Trophoblast cell (in vitro differentiated cells and primary cell): ENCODE measurements around the gene SELE.
"Not testable (repeated sequence)": the region's sequence is repeated elsewhere in the genome, so short reads cannot be mapped to it uniquely, and the experiment has no call there.

Source experiments
- DNase-seq, 2 donors: peaks; one replicate each; pipeline ENCODE4 v3.0.0-alpha.2; 2016
- H2AFZ ChIP-seq: 2 replicates; pipeline ENCODE4 v1.6.1; 2013; ENCODE audit warnings: low read length, moderate library complexity, mild to moderate bottlenecking; ENCODE audit not compliant: insufficient read depth, poor library complexity
- H2AK5ac ChIP-seq: 2 replicates; pipeline ENCODE4 v1.6.1; 2013; ENCODE audit warnings: mild to moderate bottlenecking, low read length
- H2BK120ac ChIP-seq: 2 replicates; pipeline ENCODE4 v1.6.1; 2013; ENCODE audit warnings: low read length, mild to moderate bottlenecking, moderate library complexity; ENCODE audit not compliant: insufficient read depth, poor library complexity
- H2BK12ac ChIP-seq: 2 replicates; pipeline ENCODE4 v1.6.1; 2013; ENCODE audit warnings: mild to moderate bottlenecking, low read length, moderate library complexity
- H2BK5ac ChIP-seq: 2 replicates; pipeline ENCODE4 v1.6.1; 2013; ENCODE audit warnings: low read length, low read depth, moderate library complexity, mild to moderate bottlenecking; ENCODE audit not compliant: poor library complexity
- H3K14ac ChIP-seq: 2 replicates; pipeline ENCODE4 v1.6.1; 2013; ENCODE audit warnings: mild to moderate bottlenecking, low read length
- H3K18ac ChIP-seq: 2 replicates; pipeline ENCODE4 v1.6.1; 2013; ENCODE audit warnings: mild to moderate bottlenecking, low read length
- H3K23ac ChIP-seq: 2 replicates; pipeline ENCODE4 v1.6.1; 2013; ENCODE audit warnings: low read length
- H3K27ac ChIP-seq: 2 replicates; pipeline ENCODE4 v1.5.1; 2013; ENCODE audit warnings: low read depth, mild to moderate bottlenecking, inconsistent platforms, low read length, moderate library complexity
- H3K27me3 ChIP-seq: 2 replicates; pipeline ENCODE4 v1.6.1; 2013; ENCODE audit warnings: inconsistent platforms, mild to moderate bottlenecking, low read length, moderate library complexity; ENCODE audit not compliant: insufficient read depth
- H3K36me3 ChIP-seq, 2 experiments: 1 replicate in 1 of 2; 2 replicates in 1 of 2; pipeline ENCODE4 v1.6.1; 2013; ENCODE audit warnings: low read length in 2 of 2, mild to moderate bottlenecking in 2 of 2, moderate library complexity in 1 of 2; ENCODE audit not compliant: insufficient read depth in 2 of 2, control insufficient read depth in 1 of 2
- H3K4ac ChIP-seq: 2 replicates; pipeline ENCODE4 v1.6.1; 2013; ENCODE audit warnings: low read depth, mild to moderate bottlenecking, low read length, moderate library complexity
- H3K4me1 ChIP-seq, 2 experiments: 1 replicate in 1 of 2; 2 replicates in 1 of 2; pipeline ENCODE4 v1.6.1; 2013; ENCODE audit warnings: low read length in 2 of 2, mild to moderate bottlenecking in 2 of 2, moderate library complexity in 1 of 2; ENCODE audit not compliant: insufficient read depth in 2 of 2, control insufficient read depth in 1 of 2
- H3K4me2 ChIP-seq: 2 replicates; pipeline ENCODE4 v1.6.1; 2013; ENCODE audit warnings: inconsistent platforms, mild to moderate bottlenecking, low read length, moderate library complexity
- H3K4me3 ChIP-seq: 2 replicates; pipeline ENCODE4 v1.5.1; 2013; ENCODE audit warnings: mild to moderate bottlenecking, low read depth, low read length, inconsistent platforms
- H3K79me1 ChIP-seq: one replicate; pipeline ENCODE4 v1.6.1; 2013; ENCODE audit warnings: low read length
- H3K79me2 ChIP-seq: 2 replicates; pipeline ENCODE4 v1.6.1; 2013; ENCODE audit warnings: low read length, mild to moderate bottlenecking; ENCODE audit not compliant: control insufficient read depth, insufficient read depth, poor library complexity
- H3K9ac ChIP-seq: 2 replicates; pipeline ENCODE4 v1.6.1; 2013; ENCODE audit warnings: mild to moderate bottlenecking, low read length
- H3K9me3 ChIP-seq: 2 replicates; pipeline ENCODE4 v1.6.1; 2013; ENCODE audit warnings: low read depth, mild to moderate bottlenecking, control low read depth, inconsistent platforms, low read length; ENCODE audit not compliant: insufficient read depth
- H4K12ac ChIP-seq: 2 replicates; pipeline ENCODE4 v1.6.1; 2013; ENCODE audit warnings: low read depth, mild to moderate bottlenecking, low read length, moderate library complexity
- H4K8ac ChIP-seq: 2 replicates; pipeline ENCODE4 v1.6.1; 2013; ENCODE audit warnings: low read depth, mild to moderate bottlenecking, low read length, moderate library complexity
- H4K91ac ChIP-seq: one replicate; pipeline ENCODE4 v1.6.1; 2013; ENCODE audit warnings: low read depth, mild to moderate bottlenecking, low read length, moderate library complexity
- WGBS: extraction: QIAGEN DNeasy Blood & Tissue Kit; methylation state at CpG from one replicate; pipeline ENCODE4 v1.1.7; 2013; ENCODE audit warnings: missing lambda C conversion rate; ENCODE audit not compliant: insufficient read length, insufficient coverage; ENCODE audit errors: extremely low coverage; 5-methylcytosine and 5-hydroxymethylcytosine counted together

SELE gene

DNA sequence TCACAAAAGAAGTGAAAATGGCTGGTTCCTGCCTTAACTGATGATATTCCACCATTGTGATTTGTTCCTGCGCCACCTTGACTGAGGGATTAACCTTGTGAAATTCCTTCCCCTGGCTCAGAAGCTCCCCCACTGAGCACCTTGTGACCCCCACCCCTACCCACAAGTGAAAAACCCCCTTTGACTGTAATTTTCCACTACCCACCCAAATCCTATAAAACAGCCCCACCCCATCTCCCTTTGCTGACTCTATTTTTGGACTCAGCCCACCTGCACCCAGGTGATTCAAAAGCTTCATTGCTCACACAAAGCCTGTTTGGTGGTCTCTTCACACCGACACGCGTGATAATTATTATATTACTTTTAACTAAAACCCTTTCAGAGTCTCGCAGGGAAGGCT lies 45.5 kb downstream of the SELE start:
- H3K79me2 ChIP-seq, H3K4ac ChIP-seq, H2AK5ac ChIP-seq, H2BK120ac ChIP-seq, H2BK12ac ChIP-seq, H3K18ac ChIP-seq, H3K23ac ChIP-seq, H4K12ac ChIP-seq, H3K27me3 ChIP-seq, H3K14ac ChIP-seq, H3K79me1 ChIP-seq, H3K4me2 ChIP-seq, H3K4me1 ChIP-seq, H3K36me3 ChIP-seq, H2BK5ac ChIP-seq, H3K4me3 ChIP-seq, H4K91ac ChIP-seq, H3K9ac ChIP-seq, H4K8ac ChIP-seq, H2AFZ ChIP-seq, H3K27ac ChIP-seq, DNase-seq, H3K9me3 ChIP-seq: not testable (repeated sequence)
- no CpG with 5 or more reads among the region's 5 CpGs for WGBS

DNA sequence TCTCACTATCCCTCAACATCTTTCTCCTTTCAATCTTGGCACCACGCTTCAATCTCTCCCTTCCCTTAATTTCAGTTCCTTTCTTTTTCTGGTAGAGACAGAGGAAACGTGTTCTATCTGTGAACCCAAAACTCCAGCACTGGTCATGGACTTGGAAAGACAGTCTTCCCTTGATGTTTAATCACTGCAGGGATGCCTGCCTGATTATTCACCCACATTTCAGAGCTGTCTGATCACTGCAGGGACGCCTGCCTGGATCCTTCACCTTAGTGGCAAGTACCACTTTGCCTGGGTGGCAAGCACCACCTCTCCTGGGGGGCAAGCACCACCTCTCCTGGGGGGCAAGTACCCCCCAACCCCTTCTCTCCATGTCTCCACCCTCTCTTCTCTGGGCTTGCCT lies 50.2 kb downstream of the SELE start:
- no peaks in the 10 kb centered on the region for H3K36me3 ChIP-seq
- no peak overlapping the region for H2BK120ac ChIP-seq
- no peak overlapping the region for H3K4me2 ChIP-seq
- no peak for DNase-seq
- H3K18ac ChIP-seq, result no peak overlapping the region
- H3K27me3 ChIP-seq, result no peaks in the 10 kb centered on the region
- H4K91ac ChIP-seq, result no peak overlapping the region
- H2AFZ ChIP-seq, result no peak overlapping the region
- no peaks in the 10 kb centered on the region for H3K9me3 ChIP-seq
- no peak overlapping the region for H2BK5ac ChIP-seq
- WGBS, result no CpG with 5 or more reads among the region's 3 CpGs
- H2BK12ac ChIP-seq, result no peak overlapping the region
- H3K79me2 ChIP-seq, result no peaks in the 10 kb centered on the region
- no peak overlapping the region for H3K9ac ChIP-seq
- H3K23ac ChIP-seq, result no peak overlapping the region
- no peak overlapping the region for H3K4ac ChIP-seq
- H3K27ac ChIP-seq, result no peak overlapping the region
- no peak overlapping the region for H2AK5ac ChIP-seq
- H4K8ac ChIP-seq, result no peak overlapping the region
- no peak overlapping the region for H4K12ac ChIP-seq
- no peak overlapping the region for H3K4me3 ChIP-seq
- H3K14ac ChIP-seq, result no peak overlapping the region
- peaks cover 0 to 2% of the 10 kb centered on the region in 2 experiments for H3K4me1 ChIP-seq
- H3K79me1 ChIP-seq, result no peaks in the 10 kb centered on the region

DNA sequence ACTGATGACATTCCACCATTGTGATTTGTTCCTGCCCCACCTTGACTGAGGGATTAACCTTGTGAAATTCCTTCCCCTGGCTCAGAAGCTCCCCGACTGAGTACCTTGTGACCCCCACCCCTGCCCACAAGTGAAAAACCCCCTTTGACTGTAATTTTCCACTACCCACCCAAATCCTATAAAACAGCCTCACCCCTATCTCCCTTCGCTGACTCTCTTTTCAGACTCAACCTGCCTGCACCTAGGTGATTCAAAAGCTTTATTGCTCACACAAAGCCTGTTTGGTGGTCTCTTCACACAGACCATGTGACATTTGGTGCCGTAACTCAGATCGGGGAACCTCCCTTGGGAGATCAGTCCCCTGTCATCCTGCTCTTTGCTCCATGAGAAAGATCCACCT lies 50.7 kb downstream of the SELE start:
- not testable (repeated sequence) for H3K23ac ChIP-seq, H3K4me1 ChIP-seq, H4K8ac ChIP-seq, H3K27ac ChIP-seq, H2AK5ac ChIP-seq, H3K27me3 ChIP-seq, H3K9me3 ChIP-seq, H2BK120ac ChIP-seq, H3K79me1 ChIP-seq, H3K36me3 ChIP-seq, DNase-seq, H4K12ac ChIP-seq, H2AFZ ChIP-seq, H2BK12ac ChIP-seq, H3K18ac ChIP-seq, H3K14ac ChIP-seq, H3K9ac ChIP-seq, H3K4me2 ChIP-seq, H3K4ac ChIP-seq, H4K91ac ChIP-seq, H3K4me3 ChIP-seq, H3K79me2 ChIP-seq, H2BK5ac ChIP-seq
- no CpG with 5 or more reads among the region's 4 CpGs for WGBS

DNA sequence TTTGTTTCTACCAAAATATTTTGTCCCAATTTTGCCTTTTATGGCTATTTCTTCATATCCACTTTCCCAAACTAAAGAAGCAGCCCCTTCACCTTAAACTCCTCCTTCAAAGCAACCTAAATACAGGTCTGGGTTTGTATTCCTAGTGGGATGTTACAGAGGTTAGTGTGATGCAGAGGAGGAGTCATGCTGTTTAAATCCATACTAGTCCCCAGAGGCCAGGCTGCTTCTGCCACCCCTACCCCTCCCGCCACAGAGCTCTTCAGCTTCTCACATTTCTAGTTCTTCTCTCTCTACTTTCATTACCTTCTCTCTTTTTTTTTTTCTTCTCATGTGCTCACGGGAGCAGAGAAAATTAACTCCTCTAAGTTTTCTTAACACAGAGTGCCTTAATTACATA lies 51.8 kb downstream of the SELE start:
- WGBS, result no CpG with 5 or more reads among the region's 2 CpGs

More for the DNA sequence above, 51.8 kb downstream of the SELE start:
- no peaks in the 10 kb centered on the region for H3K79me2 ChIP-seq
- no peak overlapping the region for H3K27ac ChIP-seq
- no peak overlapping the region for H4K91ac ChIP-seq
- peaks cover 0 to 2% of the 10 kb centered on the region in 2 experiments for H3K4me1 ChIP-seq
- no peak overlapping the region for H3K23ac ChIP-seq
- H3K9ac ChIP-seq, result no peak overlapping the region
- H2AK5ac ChIP-seq, result no peak overlapping the region
- no peak overlapping the region for H3K18ac ChIP-seq
- H2BK5ac ChIP-seq, result no peak overlapping the region
- no peak overlapping the region for H3K4me3 ChIP-seq
- no peaks in the 10 kb centered on the region for H3K27me3 ChIP-seq
- no peak overlapping the region for H3K4ac ChIP-seq
- H3K9me3 ChIP-seq, result no peaks in the 10 kb centered on the region
- no peak overlapping the region for H3K4me2 ChIP-seq
- no peak overlapping the region for H4K8ac ChIP-seq
- no peak overlapping the region for H3K14ac ChIP-seq
- H2AFZ ChIP-seq, result no peak overlapping the region
- H3K36me3 ChIP-seq, result no peaks in the 10 kb centered on the region
- DNase-seq, result no peak
- H2BK120ac ChIP-seq, result no peak overlapping the region
- H4K12ac ChIP-seq, result no peak overlapping the region
- no peak overlapping the region for H2BK12ac ChIP-seq
- H3K79me1 ChIP-seq, result no peaks in the 10 kb centered on the region
